Liver (tissue), 9 donors: ENCODE data around the gene MACROD1. TPM values are rescaled to one million over a fixed set of nuclear protein-coding genes. Genes with fewer than 3 reads are reported as not detected.
A peak's percentile ranks its signal among the peaks of the same experiment; 100 is the strongest.

Experiments
- DNase-seq: peaks from one replicate; pipeline ENCODE4 v3.0.0-alpha.2; 2017; ENCODE audit warnings: low spot score
- H3K27ac ChIP-seq, 2 donors: one replicate each; pipeline ENCODE4 v1.7.0; 2013; ENCODE audit warnings: inconsistent platforms in 2 of 2, low read length in 2 of 2, control low read depth in 1 of 2, low read depth in 1 of 2, mild to moderate bottlenecking in 1 of 2
- H3K27me3 ChIP-seq, 4 donors: one replicate each; pipeline versions ENCODE4 v1.6.1 to v1.7.0; 2013; ENCODE audit warnings: low read length in 3 of 4, inconsistent platforms in 1 of 4, mild to moderate bottlenecking in 1 of 4, moderate library complexity in 1 of 4; ENCODE audit not compliant: control insufficient read depth in 4 of 4, insufficient read depth in 4 of 4
- H3K36me3 ChIP-seq, 4 donors: one replicate each; pipeline versions ENCODE4 v1.6.1 to v1.7.0; 2013; ENCODE audit warnings: low read length in 3 of 4, mild to moderate bottlenecking in 3 of 4, low read depth in 1 of 4, moderate library complexity in 1 of 4; ENCODE audit not compliant: control insufficient read depth in 4 of 4, insufficient read depth in 3 of 4
- H3K4me1 ChIP-seq, 4 donors: one replicate each; pipeline versions ENCODE4 v1.6.1 to v1.7.0; 2013; ENCODE audit warnings: low read length in 3 of 4, mild to moderate bottlenecking in 3 of 4, moderate library complexity in 1 of 4; ENCODE audit not compliant: control insufficient read depth in 4 of 4, insufficient read depth in 4 of 4
- H3K4me3 ChIP-seq, 3 donors: one replicate each; pipeline versions ENCODE4 v1.6.1 to v1.7.0; 2013; ENCODE audit warnings: low read length in 3 of 3, control low read depth in 1 of 3, low read depth in 1 of 3, mild to moderate bottlenecking in 1 of 3
- H3K9ac ChIP-seq, 2 donors: one replicate each; pipeline ENCODE4 v1.7.0; 2013; ENCODE audit warnings: low read length in 2 of 2, mild to moderate bottlenecking in 2 of 2, moderate library complexity in 2 of 2, control low read depth in 1 of 2, low read depth in 1 of 2
- H3K9me3 ChIP-seq, 4 donors: one replicate each; pipeline versions ENCODE4 v1.6.1 to v1.7.0; 2013; ENCODE audit warnings: low read length in 3 of 4; ENCODE audit not compliant: control insufficient read depth in 4 of 4
- CTCF ChIP-seq: fragments of 150-350 bp; IDR thresholded peaks from 2 replicates; pipeline ENCODE4 v1.5.1; 2017; ENCODE audit warnings: improper control_type of control experiment, low read depth, low read length; ENCODE audit not compliant: missing input control
- EGR1 ChIP-seq, 2 donors: IDR thresholded peaks; 2 replicates each; pipeline ENCODE4 v1.6.1; 2016 to 2018; ENCODE audit warnings: antibody characterized with exemption in 2 of 2, low read depth in 2 of 2
- FOXA1 ChIP-seq: IDR thresholded peaks from 2 replicates; pipeline ENCODE4 v1.6.1; 2016; ENCODE audit warnings: antibody characterized with exemption
- FOXA2 ChIP-seq: IDR thresholded peaks from 2 replicates; pipeline ENCODE4 v1.6.1; 2016; ENCODE audit warnings: antibody characterized with exemption
- GABPA ChIP-seq, 2 donors: IDR thresholded peaks in 1 of 2; conservative IDR thresholded peaks in 1 of 2; 2 replicates each; pipeline ENCODE4 v1.6.1; 2016; ENCODE audit warnings: antibody characterized with exemption in 2 of 2, mild to moderate bottlenecking in 1 of 2, moderate library complexity in 1 of 2
- HNF4A ChIP-seq, 2 donors: conservative IDR thresholded peaks; 2 replicates each; pipeline ENCODE4 v1.6.1; 2016; ENCODE audit warnings: antibody characterized with exemption in 2 of 2, mild to moderate bottlenecking in 2 of 2
- NR2F2 ChIP-seq: IDR thresholded peaks from 2 replicates; pipeline ENCODE4 v1.6.1; 2016; ENCODE audit warnings: antibody characterized with exemption
- RXRA ChIP-seq, 2 donors: IDR thresholded peaks; 2 replicates each; pipeline ENCODE4 v1.6.1; 2017 to 2018; ENCODE audit warnings: antibody characterized with exemption in 2 of 2, mild to moderate bottlenecking in 1 of 2
- SP1 ChIP-seq: IDR thresholded peaks from 2 replicates; pipeline ENCODE4 v1.6.1; 2018; ENCODE audit warnings: antibody characterized with exemption, mild to moderate bottlenecking
- YY1 ChIP-seq: IDR thresholded peaks from 2 replicates; pipeline ENCODE4 v1.6.1; 2016; ENCODE audit warnings: antibody characterized with exemption, mild to moderate bottlenecking
- ZBTB33 ChIP-seq: IDR thresholded peaks from 2 replicates; pipeline ENCODE4 v1.6.1; 2016; ENCODE audit warnings: antibody characterized with exemption
- WGBS: extraction: QIAGEN DNeasy Blood & Tissue Kit; methylation state at CpG from one replicate; pipeline ENCODE4 v1.1.7; 2013; 5-methylcytosine and 5-hydroxymethylcytosine counted together
- polyA plus RNA-seq, 2 donors: library from polyadenylated mRNA; stranded (reverse) in 1 of 2; unstranded in 1 of 2; fragments of 200-250 nt in 1 of 2; fragments of >200 nt in 1 of 2; fragmentation: Nextera tagmentation in 1 of 2; extraction: Ambion mirVana in 1 of 2; gene quantifications; one replicate each; pipeline versions ENCODE4 v1.2.1 to v1.2.3, GENCODE V29; 2013 to 2015
- total RNA-seq, 2 donors: library from RNA; depleted of rRNA; stranded (reverse); fragments of >200 nt; gene quantifications; one replicate each; pipeline ENCODE4 v1.2.3, GENCODE V29; 2014
- TF ChIP-seq, protein P1 (sequence below): IDR thresholded peaks from 2 replicates; pipeline ENCODE4 v1.6.1; 2016; ENCODE audit warnings: antibody characterized with exemption
- TF ChIP-seq, protein P2 (sequence below): IDR thresholded peaks from 2 replicates; pipeline ENCODE4 v1.6.1; 2016; ENCODE audit warnings: antibody characterized with exemption, mild to moderate bottlenecking
- donor health status: healthy.
- donor health status: healthy.
- donor health status: healthy.
- donor health status: healthy.
- donor health status: healthy.

Gene MACROD1
- total and polyA plus RNA-seq, 4 donors = 8.9 to 25.9 (median 13.1) TPM

GRCh38 chr11:64208086-64208795 is 42.3 kb upstream of the MACROD1 start:
- Histone ChIP-seq H3K36me3 (peaks cover 9 to 22% (median 17%) of the 10 kb centered on the region in 4 donors), H3K27ac (peak overlapping the region; percentile 82 to 83), H3K4me3 (peak overlapping the region in 1 of 3 donors; percentile 38), H3K9ac (no peak overlapping the region), H3K27me3 (no peaks in the 10 kb centered on the region), H3K4me1 (peaks cover 0 to 12% (median 2%) of the 10 kb centered on the region in 4 donors), H3K9me3 (no peaks in the 10 kb centered on the region)
- TF ChIP-seq, protein P1, sequence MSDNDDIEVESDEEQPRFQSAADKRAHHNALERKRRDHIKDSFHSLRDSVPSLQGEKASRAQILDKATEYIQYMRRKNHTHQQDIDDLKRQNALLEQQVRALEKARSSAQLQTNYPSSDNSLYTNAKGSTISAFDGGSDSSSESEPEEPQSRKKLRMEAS = no peak
- TF ChIP-seq HNF4A (conservative IDR thresholded peaks at IDR 0.05) (no peak), NR2F2 (no peak), FOXA1 (no peak), CTCF (no peak), FOXA2 (no peak), RXRA (IDR thresholded peaks at IDR 0.05) (no peak), EGR1 (IDR thresholded peaks at IDR 0.05; ENCODE audit: low read depth in 2 of 2) (no peak), ZBTB33 (no peak)
- TF ChIP-seq, protein P2, sequence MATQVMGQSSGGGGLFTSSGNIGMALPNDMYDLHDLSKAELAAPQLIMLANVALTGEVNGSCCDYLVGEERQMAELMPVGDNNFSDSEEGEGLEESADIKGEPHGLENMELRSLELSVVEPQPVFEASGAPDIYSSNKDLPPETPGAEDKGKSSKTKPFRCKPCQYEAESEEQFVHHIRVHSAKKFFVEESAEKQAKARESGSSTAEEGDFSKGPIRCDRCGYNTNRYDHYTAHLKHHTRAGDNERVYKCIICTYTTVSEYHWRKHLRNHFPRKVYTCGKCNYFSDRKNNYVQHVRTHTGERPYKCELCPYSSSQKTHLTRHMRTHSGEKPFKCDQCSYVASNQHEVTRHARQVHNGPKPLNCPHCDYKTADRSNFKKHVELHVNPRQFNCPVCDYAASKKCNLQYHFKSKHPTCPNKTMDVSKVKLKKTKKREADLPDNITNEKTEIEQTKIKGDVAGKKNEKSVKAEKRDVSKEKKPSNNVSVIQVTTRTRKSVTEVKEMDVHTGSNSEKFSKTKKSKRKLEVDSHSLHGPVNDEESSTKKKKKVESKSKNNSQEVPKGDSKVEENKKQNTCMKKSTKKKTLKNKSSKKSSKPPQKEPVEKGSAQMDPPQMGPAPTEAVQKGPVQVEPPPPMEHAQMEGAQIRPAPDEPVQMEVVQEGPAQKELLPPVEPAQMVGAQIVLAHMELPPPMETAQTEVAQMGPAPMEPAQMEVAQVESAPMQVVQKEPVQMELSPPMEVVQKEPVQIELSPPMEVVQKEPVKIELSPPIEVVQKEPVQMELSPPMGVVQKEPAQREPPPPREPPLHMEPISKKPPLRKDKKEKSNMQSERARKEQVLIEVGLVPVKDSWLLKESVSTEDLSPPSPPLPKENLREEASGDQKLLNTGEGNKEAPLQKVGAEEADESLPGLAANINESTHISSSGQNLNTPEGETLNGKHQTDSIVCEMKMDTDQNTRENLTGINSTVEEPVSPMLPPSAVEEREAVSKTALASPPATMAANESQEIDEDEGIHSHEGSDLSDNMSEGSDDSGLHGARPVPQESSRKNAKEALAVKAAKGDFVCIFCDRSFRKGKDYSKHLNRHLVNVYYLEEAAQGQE = no peak
- whole genome bisulfite sequencing = 82% methylated on average over 23 of the region's 23 CpGs
- DNase-seq = no peak

DNA sequence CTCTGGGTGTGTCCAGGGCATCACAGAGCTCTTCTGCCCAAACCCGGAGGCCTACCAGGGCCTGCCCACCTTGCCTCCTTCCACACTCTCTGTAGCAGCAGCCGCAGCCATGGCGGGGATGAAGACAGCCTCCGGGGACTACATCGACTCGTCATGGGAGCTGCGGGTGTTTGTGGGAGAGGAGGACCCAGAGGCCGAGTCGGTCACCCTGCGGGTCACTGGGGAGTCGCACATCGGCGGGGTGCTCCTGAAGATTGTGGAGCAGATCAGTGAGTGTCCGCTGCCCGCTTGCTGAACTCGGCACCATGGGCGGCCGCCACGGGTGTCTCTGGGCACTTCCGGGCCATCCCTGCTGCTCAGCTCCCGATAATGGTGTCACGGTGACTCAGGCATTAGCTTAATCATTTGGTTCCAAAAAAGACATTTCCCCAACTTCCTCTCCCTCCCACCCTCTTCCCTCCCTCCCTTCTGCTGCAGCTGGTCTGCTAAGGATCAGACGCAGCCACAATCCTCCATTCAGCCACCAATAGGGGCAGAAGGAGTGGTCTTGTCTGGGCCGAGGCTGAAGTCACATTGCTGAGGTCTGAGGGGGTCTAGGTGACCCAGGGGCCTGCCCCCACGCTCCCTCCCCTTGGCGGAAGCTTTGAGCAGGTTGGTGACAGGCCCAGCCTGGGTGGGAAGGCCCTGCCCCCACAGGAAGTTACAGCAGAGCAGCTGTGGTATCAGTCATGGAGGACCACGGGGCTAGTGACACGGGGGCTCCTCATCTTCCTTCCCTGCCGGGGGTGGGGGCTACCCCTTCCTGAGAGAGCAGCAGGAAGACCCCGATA is 41.6 kb upstream of the MACROD1 start:
- 65% methylated on average over 30 of the region's 30 CpGs for WGBS
- Histone ChIP-seq H3K36me3 (peaks cover 15 to 30% (median 22%) of the 10 kb centered on the region in 4 donors), H3K9ac (peak overlapping the region; percentile 34 to 54), H3K27me3 (no peaks in the 10 kb centered on the region), H3K4me3 (peak overlapping the region in 2 of 3 donors; percentile 28 to 38), H3K4me1 (peaks cover 0 to 12% (median 2%) of the 10 kb centered on the region in 4 donors), H3K9me3 (no peaks in the 10 kb centered on the region), H3K27ac (peak overlapping the region; percentile 82 to 83)
- TF ChIP-seq GABPA (IDR thresholded peaks at IDR 0.05 in 1 of 2, conservative IDR thresholded peaks at IDR 0.05 in 1 of 2) (peak in 1 of 2 donors; percentile 65), SP1 (no peak), NR2F2 (peak; percentile 62), YY1 (peak; percentile 48)
- peak; percentile 79 for DNase-seq
